Testis (tissue), 2 donors: Measurements from ENCODE around the gene RUFY1.

ENCODE experiments used
- CTCF ChIP-seq, 3 experiments: fragments of 450-650 bp in 2 of 3; fragments of 200-600 bp in 1 of 3; sonication (generic) in 1 of 3; IDR thresholded peaks; one replicate each; pipeline ENCODE4 v1.5.1; 2016 to 2019; ENCODE audit warnings: antibody characterized with exemption in 3 of 3, mild to moderate bottlenecking in 2 of 3, moderate library complexity in 1 of 3
- POLR2A ChIP-seq: fragments of 450-650 bp; IDR thresholded peaks from one replicate; pipeline ENCODE4 v1.6.1; 2017; ENCODE audit warnings: antibody characterized with exemption, mild to moderate bottlenecking, moderate library complexity

GRCh38 chr5:179564526-179564925 is 14.2 kb downstream of the RUFY1 start:
- TF ChIP-seq POLR2A (no peak), CTCF (IDR thresholded peaks at IDR 0.05) (no peak)
